ENCODE results near the gene PRDM16.

PRDM16 gene

GRCh38 chr1:3398396-3399140, 329.6 kb downstream of the PRDM16 start:
- TF ChIP-seq ZFX (IDR thresholded peaks at IDR 0.05) (no peak), CTCF (conservative IDR thresholded peaks at IDR 0.05) (no peak)
- no peak overlapping the region for H3K27ac ChIP-seq

DNA sequence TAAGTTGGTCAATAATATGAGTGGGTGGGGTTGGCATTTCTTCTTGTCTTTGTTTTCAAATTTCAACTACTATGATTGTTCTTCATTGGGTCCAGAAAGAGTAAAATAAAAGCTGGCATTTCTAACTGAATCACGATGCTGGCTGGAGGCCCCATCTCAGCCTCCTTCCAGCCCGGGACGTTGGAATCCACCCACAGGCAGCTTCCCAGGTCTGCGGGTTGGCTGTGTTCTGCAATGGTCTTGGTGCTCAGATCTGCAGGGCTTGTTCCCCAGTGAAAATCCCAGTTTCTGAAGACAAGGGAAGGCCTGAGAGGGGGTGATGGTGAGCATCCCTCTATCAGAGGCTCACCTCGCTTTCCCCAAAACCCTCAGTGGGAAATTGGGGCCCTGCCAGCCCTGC, 330.7 kb downstream of the PRDM16 start:
- no peak overlapping the region for H3K27ac ChIP-seq
- no peak for TF ChIP-seq CTCF (conservative IDR thresholded peaks at IDR 0.05)
- no peak for TF ChIP-seq ZFX (IDR thresholded peaks at IDR 0.05)

DNA sequence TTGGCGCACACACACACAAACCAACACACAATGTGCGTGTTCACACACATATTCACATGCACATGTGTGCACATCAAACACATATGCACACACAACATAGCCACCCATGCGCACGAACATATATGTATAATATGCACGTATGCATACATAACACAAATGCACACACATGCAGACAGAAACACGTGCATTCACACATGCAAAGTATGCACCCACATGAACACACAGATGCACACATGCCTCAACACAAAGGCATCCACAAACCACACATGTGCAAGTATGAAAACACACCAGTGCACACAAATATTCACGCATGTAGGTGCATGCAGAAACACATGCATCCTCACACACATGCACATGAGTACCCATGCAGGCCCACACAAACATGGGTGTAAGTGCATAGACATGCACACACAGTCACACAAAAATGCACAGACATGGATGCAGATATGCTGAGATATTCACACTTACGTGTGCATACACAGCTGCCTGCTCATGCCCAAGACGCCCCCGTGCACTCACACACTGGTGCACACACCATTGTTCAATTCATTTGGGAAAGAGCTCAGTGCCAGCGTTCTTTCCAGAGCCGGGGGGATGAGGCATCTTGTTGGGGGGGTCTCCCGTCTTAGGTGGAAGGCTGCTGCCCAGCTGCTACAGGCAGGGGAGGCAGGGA, 332.7 kb downstream of the PRDM16 start:
- TF ChIP-seq ZFX (IDR thresholded peaks at IDR 0.05) (no peak), CTCF (conservative IDR thresholded peaks at IDR 0.05) (no peak)
- no peak overlapping the region for H3K27ac ChIP-seq

- no peak overlapping the region for H3K27ac ChIP-seq
Observed at GRCh38 chr1:3402258-3403010, 333.4 kb downstream of the PRDM16 start.

GRCh38 chr1:3403011-3403345, 334.0 kb downstream of the PRDM16 start:
- H3K27ac ChIP-seq, result no peak overlapping the region
- no peak for TF ChIP-seq CTCF (conservative IDR thresholded peaks at IDR 0.05)
- no peak for TF ChIP-seq ZFX (IDR thresholded peaks at IDR 0.05)

More at GRCh38 chr1:3402258-3403010, 333.4 kb downstream of the PRDM16 start:
- TF ChIP-seq CTCF (conservative IDR thresholded peaks at IDR 0.05), result no peak
- TF ChIP-seq ZFX (IDR thresholded peaks at IDR 0.05), result no peak

GRCh38 chr1:3403388-3404231, 334.6 kb downstream of the PRDM16 start:
- no peak overlapping the region for H3K27ac ChIP-seq
- TF ChIP-seq CTCF (conservative IDR thresholded peaks at IDR 0.05), result no peak; the same call in 1 of the 2 replicates

Data from C4-2B (cell line).